GM19324 (cell line): ENCODE results near the gene RNF138.
"Not testable (repeated sequence)": the region's sequence is repeated elsewhere in the genome, so short reads cannot be mapped to it uniquely, and the experiment has no call there.

Experiments
- ATAC-seq: cut with Tn5 transposase; IDR thresholded peaks from one replicate; pipeline ENCODE4 v1.9.1; 2021; ENCODE audit warnings: mild to moderate bottlenecking, moderate library complexity; ENCODE audit not compliant: unreplicated experiment, low FRiP score

Gene RNF138

DNA sequence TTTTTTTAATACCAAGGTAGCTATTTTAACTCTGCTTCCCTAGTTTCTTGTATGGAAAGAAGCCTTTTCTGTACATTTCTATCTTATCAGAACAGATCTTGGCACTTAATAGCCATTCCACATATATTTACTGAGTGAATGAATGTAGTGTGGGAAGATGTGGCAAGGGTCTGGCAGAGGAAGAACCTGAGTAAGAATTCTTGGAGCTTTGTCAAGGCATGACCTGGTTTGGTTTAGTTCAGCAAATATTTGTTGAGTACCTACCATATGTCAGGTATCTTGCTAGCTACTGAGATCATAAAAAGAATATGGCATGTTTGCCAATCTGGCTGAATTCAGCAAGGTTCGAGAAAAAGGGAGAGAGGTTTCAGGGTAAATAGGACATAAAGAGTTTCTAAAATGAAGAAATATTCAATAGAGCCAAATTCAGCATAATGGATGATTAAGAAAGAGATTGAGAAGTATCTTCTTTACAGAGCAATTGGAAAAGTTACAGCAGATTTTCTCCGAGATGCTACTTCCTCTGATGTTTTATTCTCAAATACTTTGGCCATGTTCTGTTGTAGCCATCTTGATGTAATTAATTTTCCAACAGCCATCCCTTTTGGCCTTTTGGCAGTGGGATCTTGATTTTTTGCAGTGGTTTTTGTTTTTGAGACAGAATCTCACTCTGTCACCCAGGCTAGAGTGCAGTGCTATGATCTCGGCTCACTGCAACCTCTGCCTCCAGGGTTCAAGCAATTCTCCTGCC, 76.5 kb downstream of the RNF138 start:
- ATAC-seq = no peak

DNA sequence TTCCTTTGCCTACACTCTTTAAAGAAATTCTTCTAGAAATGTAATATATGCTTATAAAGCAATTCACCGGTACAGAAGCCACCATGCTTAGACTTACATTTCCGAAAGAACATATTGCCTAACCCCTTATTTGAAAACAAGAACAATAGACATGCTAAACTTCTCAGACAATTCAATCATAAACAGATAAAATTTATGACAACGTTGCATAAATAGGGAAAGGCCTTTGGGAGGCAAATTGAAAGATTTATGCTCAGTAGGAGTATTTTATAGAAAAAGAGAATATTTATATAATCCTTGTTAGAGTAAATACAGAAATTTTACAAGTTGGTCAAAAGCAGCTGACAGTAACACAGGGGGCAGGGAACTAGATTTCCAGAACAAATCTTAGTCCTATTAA, 82.0 kb downstream of the RNF138 start:
- no peak for ATAC-seq

DNA sequence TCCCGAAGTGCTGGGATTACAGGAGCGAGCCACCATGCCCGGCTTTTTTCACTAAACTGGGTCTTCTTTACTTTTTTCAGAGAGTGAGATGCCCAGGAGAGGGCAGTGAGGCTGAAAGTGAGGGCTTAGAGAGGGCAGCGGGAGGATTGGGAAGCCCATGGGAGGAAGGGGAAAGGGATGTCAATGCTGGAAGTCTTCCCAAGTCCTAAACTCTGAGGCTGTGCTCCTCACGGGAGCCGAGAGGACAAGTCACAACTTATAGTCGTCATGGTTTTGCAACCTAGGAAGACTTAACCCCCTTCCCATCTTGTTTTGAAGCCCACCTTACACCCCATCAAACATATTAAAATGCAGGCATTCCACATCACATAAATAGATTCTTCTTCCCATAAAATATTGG, 83.0 kb downstream of the RNF138 start:
- no peak for ATAC-seq

DNA sequence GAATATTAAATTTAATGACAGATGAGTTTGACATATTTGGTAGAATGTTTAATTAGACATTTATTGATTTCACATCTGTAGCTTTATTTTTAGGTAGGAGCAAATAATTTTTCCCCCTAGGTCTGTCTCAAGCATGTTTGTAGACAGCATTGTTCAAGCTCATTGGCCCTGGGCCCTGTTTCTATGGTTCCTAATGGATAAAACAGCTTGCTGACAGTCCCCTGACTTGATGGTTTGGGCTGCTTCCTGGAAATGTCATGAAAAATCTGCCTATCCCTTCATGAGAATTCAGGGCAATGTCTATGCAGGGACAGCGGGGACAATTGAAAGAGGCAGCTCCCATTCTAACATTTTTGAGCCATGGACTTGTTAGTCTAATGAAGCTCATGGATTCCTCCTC, 83.6 kb downstream of the RNF138 start:
- ATAC-seq = no peak

DNA sequence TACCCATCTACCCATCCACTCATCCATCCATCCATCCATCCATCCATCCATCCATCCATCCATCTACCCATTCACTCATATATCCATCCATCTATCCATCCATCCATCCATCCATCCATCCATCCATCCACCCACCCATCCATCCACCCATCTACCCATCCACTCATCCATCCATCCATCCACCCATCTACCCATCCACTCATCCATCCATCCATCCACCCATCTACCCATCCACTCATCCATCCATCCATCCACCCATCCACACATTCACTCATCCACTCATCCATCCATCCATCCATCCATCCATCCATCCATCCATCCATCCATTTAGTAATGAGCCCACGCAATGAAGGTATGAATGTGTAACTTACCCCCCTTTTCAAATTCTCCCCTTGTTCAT, 85.1 kb downstream of the RNF138 start:
- not testable (repeated sequence) for ATAC-seq

DNA sequence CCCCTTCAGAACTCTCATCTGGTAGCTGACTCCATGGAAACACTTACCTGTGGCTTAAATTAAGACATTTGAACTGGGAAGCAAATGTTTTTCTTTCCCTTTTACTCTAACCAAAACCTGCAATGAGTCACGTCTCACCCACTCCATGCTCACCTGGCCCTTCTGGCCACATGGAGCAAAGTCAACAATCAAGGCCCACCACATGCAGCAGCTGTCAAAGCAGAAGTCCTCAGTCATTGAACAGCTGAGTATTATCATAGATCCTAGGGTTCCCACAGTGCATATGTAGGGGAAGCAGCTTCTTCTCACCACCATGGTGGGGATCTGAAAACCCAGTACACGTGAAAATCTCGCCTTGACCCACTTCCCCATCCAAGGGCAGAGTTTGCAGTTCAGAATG, 85.9 kb downstream of the RNF138 start:
- ATAC-seq = no peak
